Bronchus fibroblast of lung (primary cell): ENCODE results near the gene MAP2K1. TPM values are rescaled to one million over a fixed set of nuclear protein-coding genes. Genes with fewer than 3 reads are reported as not detected.

Experiments
- total RNA-seq: library from RNA; depleted of rRNA; stranded (reverse); fragments of >200 nt; gene quantifications from 2 replicates; pipeline ENCODE4 v1.2.3, GENCODE V29; 2015

Gene MAP2K1
- 30.4 and 30.8 TPM in 2 replicates for total RNA-seq

DNA sequence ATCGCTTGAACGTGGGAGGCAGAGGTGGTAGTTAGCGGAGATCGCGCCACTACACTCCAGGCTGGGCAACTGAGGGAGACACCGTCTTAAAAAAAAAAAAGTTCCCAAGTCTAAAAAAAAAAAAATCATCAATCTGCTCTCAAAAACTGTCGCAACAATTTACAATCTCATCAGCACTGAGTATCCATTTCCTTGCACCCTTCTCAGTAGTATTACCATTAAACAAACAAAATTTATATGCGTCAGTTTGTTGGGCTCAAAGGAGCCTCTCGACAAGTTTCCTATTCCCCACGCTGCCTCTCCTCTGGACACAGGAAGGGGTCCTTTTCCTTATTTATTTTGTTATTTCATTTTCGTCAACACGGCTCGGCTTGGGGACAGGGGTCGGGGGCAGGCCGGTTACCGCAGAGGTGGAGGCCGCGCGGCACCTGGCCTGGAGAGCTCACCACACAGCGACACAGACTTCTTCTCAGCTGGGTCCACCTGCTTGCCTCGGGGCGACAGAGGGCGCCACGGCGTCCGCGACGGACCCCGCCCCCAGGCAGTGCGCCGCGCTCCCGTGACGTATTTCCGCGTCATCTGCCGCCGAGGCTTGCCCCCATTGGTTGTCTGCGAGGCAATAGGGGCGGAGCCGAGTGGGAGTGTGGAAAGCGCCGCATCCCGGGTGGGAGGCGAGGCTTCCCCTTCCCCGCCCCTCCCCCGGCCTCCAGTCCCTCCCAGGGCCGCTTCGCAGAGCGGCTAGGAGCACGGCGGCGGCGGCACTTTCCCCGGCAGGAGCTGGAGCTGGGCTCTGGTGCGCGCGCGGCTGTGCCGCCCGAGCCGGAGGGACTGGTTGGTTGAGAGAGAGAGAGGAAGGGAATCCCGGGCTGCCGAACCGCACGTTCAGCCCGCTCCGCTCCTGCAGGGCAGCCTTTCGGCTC lies at the start of gene MAP2K1:
Gene MAP2K1, plus strand, starts transcription at position 709 of the 920 bp plus-strand sequence. CDS start 436 bp downstream, outside the sequence.

DNA sequence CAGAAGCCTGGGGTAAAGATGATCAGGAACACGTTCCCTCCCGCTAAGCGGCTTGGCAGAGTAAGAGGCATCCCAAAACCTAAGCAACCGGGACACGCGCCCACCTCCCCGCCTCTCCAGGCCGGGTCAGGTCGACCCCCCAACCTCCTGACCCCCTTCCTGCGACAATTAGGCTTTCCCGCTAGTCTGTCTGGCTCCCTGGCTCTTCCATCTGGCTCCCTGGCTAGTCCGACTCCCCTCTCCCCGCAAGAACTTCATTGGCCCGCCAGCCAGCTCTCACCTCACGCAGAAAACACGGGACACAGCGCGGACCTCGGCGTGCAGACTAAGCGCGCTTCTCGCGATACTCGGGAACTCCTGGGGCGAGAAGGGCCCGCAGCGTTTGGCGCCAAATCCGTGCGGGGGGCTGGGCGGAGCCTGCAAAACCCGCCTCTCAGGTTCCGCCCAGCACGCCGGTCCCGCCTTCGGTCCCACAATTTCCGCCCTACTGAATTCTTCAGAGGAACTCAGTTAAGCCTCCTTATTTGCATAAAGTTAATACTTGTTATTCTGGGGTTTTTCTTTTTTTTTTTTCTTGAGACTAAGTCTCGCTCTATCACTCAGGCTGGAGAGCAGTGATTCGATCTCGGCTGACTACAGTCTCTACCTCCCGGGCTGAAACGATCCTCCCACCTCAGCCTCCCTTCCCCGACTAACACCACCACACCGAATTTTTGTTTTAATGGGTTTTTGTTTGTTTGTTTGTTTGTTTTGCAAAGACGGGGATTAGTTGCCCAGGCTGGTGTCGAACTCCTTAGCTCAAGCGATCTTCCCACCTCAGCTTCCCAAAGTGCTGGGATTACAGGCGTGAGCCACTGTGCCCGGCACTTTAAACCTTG lies 30.1 kb upstream of the MAP2K1 start, which contains the start of gene TIPIN:
Gene TIPIN, minus strand, starts transcription at position 327 of the 878 bp plus-strand sequence. CDS start 3,738 bp downstream, outside the sequence.

DNA sequence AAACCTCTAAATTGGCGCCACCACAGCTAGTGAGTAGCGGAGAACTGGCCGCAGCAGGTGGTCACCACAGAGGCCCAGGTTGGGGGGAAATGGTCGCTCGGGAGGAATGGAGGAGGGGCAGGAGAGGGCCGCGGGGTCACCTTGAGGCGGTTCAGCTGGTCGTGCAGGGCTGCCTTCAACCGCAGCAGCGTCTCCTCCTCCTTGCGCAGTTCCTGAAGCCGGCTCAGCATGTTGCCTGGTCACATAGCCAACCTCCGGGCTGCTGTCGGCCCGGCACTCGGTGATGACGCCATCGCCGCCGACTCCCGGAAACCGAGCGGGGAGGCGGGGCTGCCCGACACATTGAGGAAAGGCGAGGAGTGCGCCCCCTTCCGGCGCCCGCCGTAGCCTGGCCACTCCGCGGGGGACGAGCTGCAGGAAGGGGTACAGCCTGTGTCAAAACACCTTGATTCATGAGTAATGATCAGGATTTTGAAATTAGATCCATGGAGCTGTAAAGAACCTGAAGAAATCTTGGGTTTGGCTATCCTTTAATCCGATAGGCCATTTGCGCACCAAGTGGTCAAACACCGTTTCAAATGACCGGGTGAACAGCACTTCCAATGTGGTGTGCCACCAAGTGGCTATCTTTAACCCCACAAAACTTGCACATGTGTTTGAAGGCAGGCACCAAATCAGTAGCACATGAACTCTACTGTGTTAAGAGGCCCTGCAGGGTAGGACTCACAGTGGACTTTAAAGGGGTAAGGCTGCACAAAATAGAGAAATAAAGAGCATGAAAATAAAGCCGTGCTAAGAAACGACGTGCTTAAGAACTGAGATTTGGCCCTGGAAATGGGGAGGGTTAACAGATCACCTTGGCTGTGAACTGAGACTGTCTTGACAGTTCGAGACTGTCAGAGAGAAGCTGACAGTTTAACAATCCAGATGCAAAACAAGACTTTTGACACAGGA lies 111.1 kb downstream of the MAP2K1 start, which contains the start of gene SNAPC5:
Gene SNAPC5, minus strand, starts transcription at position 261 of the 954 bp plus-strand sequence. Its CDS starts 31 bp downstream, at position 230.

DNA sequence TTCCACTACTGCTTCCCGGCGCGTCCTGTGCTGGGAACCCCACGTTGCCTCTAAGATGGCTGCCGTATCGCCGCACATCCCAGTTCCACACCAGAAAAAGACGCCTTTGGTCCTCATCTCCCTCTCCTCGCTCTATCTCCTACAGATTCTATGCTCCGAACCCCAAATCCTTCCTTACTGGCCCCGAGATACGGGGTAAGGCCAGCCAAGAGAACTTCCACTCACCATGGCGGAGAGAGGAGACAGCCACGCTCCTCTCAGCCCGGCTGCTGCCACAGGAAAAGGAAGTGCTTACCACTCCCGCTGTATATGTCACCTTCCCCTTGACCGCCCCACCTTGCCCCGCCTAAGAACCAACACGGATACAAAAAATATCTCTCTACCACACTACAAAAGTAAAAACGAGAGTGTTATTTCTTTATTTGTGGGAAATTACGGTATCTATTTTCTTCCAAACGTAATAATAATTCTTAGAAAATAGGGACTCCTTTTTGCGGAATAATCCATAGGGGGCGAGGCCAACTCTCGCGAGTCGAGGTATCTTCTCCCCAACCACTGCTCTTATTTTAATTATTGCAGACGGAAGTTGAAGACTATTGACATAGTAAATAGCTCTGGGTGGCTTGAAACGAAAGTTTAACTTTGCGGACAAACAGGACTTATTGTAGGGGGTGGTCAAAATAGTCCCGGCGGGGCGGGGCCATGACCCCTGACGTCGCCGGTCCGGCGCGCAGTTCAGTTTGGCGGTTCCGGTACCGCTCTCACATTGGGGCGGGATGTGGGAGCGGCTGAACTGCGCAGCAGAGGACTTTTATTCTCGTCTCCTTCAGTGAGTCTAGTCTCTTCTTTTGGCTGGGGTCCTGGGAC lies 118.1 kb downstream of the MAP2K1 start, which contains the start of the genes RPL4 and ZWILCH:
Gene RPL4, minus strand, starts transcription at position 293 of the 867 bp plus-strand sequence. Its CDS starts 65 bp downstream, at position 228.
Gene ZWILCH, plus strand, starts transcription at position 764 of the 867 bp plus-strand sequence. Its CDS starts 13 bp downstream, at position 777.

Other genes with a start within 250 kb of the MAP2K1 start
- under 0.01 TPM in 1 of 2 replicates, not detected in the other for gene MEGF11, start 133.2 kb upstream of the MAP2K1 start, total RNA-seq
- 11.4 and 16.1 TPM in 2 replicates for gene DIS3L, start 93.3 kb upstream of the MAP2K1 start, total RNA-seq
- gene TIPIN, start 30.2 kb upstream of the MAP2K1 start, total RNA-seq: 11.1 and 15.6 TPM in 2 replicates
- 29.3 and 37.0 TPM in 2 replicates for gene SNAPC5, start 110.8 kb downstream of the MAP2K1 start, total RNA-seq
- gene RPL4, start 117.9 kb downstream of the MAP2K1 start, total RNA-seq: 6,359 and 6,740 TPM in 2 replicates
- gene ZWILCH, start 118.4 kb downstream of the MAP2K1 start, total RNA-seq: 22.1 and 34.3 TPM in 2 replicates
- gene LCTL, start 179.1 kb downstream of the MAP2K1 start, total RNA-seq: 0.74 and 1.5 TPM in 2 replicates